HEK293 (cell line): ENCODE measurements around the gene TSTD1.
A peak's percentile ranks its signal among the peaks of the same experiment; 100 is the strongest.

Source experiments
- GLIS1 ChIP-seq: fragments of 450-650 bp; formaldehyde crosslinking; IDR thresholded peaks from 2 replicates; pipeline ENCODE4 v1.5.1; 2016; ENCODE audit warnings: missing biosample characterization, missing genetic modification characterization
- GLIS2 ChIP-seq: fragments of 450-650 bp; formaldehyde crosslinking; IDR thresholded peaks from 2 replicates; pipeline ENCODE4 v1.5.1; 2016; ENCODE audit warnings: missing biosample characterization, missing genetic modification characterization
- IKZF3 ChIP-seq: fragments of 450-650 bp; IDR thresholded peaks from 2 replicates; pipeline ENCODE4 v1.5.0; 2018; ENCODE audit warnings: missing biosample characterization, mild to moderate bottlenecking, missing genetic modification characterization, moderate library complexity
- KLF1 ChIP-seq: fragments of 450-650 bp; formaldehyde crosslinking; IDR thresholded peaks from 2 replicates; pipeline ENCODE4 v1.5.1; 2016; ENCODE audit warnings: missing biosample characterization, missing genetic modification characterization
- KLF10 ChIP-seq: fragments of 450-650 bp; IDR thresholded peaks from 2 replicates; pipeline ENCODE4 v1.5.1; 2018; ENCODE audit warnings: missing biosample characterization, mild to moderate bottlenecking, missing genetic modification characterization
- KLF16 ChIP-seq: fragments of 450-650 bp; formaldehyde crosslinking; IDR thresholded peaks from 2 replicates; pipeline ENCODE4 v1.5.1; 2017; ENCODE audit warnings: missing biosample characterization, missing genetic modification characterization
- KLF8 ChIP-seq: fragments of 450-650 bp; formaldehyde crosslinking; IDR thresholded peaks from 2 replicates; pipeline ENCODE4 v1.5.1; 2016; ENCODE audit warnings: missing biosample characterization, missing genetic modification characterization
- KLF9 ChIP-seq: fragments of 450-650 bp; formaldehyde crosslinking; IDR thresholded peaks from 2 replicates; pipeline ENCODE4 v1.5.1; 2016; ENCODE audit warnings: missing biosample characterization, missing genetic modification characterization, low read depth
- MYNN ChIP-seq: fragments of 450-650 bp; formaldehyde crosslinking; IDR thresholded peaks from 2 replicates; pipeline ENCODE4 v1.5.1; 2016; ENCODE audit warnings: missing biosample characterization, missing genetic modification characterization, borderline replicate concordance
- OVOL3 ChIP-seq: fragments of 450-650 bp; formaldehyde crosslinking; IDR thresholded peaks from 2 replicates; pipeline ENCODE4 v1.5.1; 2016; ENCODE audit warnings: missing biosample characterization, missing genetic modification characterization
- SP2 ChIP-seq: fragments of 450-650 bp; formaldehyde crosslinking; IDR thresholded peaks from 2 replicates; pipeline ENCODE4 v1.5.1; 2016; ENCODE audit warnings: missing biosample characterization, missing genetic modification characterization
- ZFHX2 ChIP-seq: fragments of 450-650 bp; formaldehyde crosslinking; conservative IDR thresholded peaks from 2 replicates; pipeline ENCODE4 v1.5.1; 2016; ENCODE audit warnings: missing biosample characterization, missing genetic modification characterization
- ZNF146 ChIP-seq: fragments of 450-650 bp; formaldehyde crosslinking; IDR thresholded peaks from 2 replicates; pipeline ENCODE4 v1.5.1; 2016; ENCODE audit warnings: missing biosample characterization, missing genetic modification characterization
- ZNF157 ChIP-seq: fragments of 450-650 bp; formaldehyde crosslinking; IDR thresholded peaks from 2 replicates; pipeline ENCODE4 v1.5.1; 2016; ENCODE audit warnings: missing biosample characterization, missing genetic modification characterization
- ZNF248 ChIP-seq: fragments of 450-650 bp; formaldehyde crosslinking; IDR thresholded peaks from 2 replicates; pipeline ENCODE4 v1.5.1; 2017; ENCODE audit warnings: missing biosample characterization, missing genetic modification characterization
- ZNF335 ChIP-seq: fragments of 450-650 bp; formaldehyde crosslinking; conservative IDR thresholded peaks from 2 replicates; pipeline ENCODE4 v1.5.1; 2016; ENCODE audit warnings: missing biosample characterization, missing genetic modification characterization
- ZNF501 ChIP-seq: fragments of 450-650 bp; formaldehyde crosslinking; IDR thresholded peaks from 2 replicates; pipeline ENCODE4 v1.5.1; 2016; ENCODE audit warnings: missing biosample characterization, missing genetic modification characterization
- ZNF600 ChIP-seq: fragments of 450-650 bp; formaldehyde crosslinking; IDR thresholded peaks from 2 replicates; pipeline ENCODE4 v1.5.1; 2016; ENCODE audit warnings: missing biosample characterization, missing genetic modification characterization
- ZNF768 ChIP-seq: fragments of 450-650 bp; formaldehyde crosslinking; IDR thresholded peaks from 2 replicates; pipeline ENCODE4 v1.5.1; 2018; ENCODE audit warnings: missing biosample characterization, mild to moderate bottlenecking, missing genetic modification characterization
- ZXDB ChIP-seq: fragments of 450-650 bp; formaldehyde crosslinking; IDR thresholded peaks from 2 replicates; pipeline ENCODE4 v1.5.1; 2016; ENCODE audit warnings: missing biosample characterization, missing genetic modification characterization
- TF ChIP-seq, protein P1 (sequence below): fragments of 450-650 bp; formaldehyde crosslinking; optimal IDR thresholded peaks from 2 replicates; pipeline ENCODE3; 2016; ENCODE audit warnings: missing biosample characterization, mild to moderate bottlenecking, missing genetic modification characterization
- TF ChIP-seq, protein P2 (sequence below): fragments of 450-650 bp; formaldehyde crosslinking; IDR thresholded peaks from 2 replicates; pipeline ENCODE4 v1.5.1; 2016; ENCODE audit warnings: missing biosample characterization, missing genetic modification characterization
- TF ChIP-seq, protein P3 (sequence below): fragments of 450-650 bp; formaldehyde crosslinking; IDR thresholded peaks from 2 replicates; pipeline ENCODE4 v1.5.1; 2016; ENCODE audit warnings: missing biosample characterization, missing genetic modification characterization
- TF ChIP-seq, protein P4 (sequence below): fragments of 450-650 bp; formaldehyde crosslinking; conservative IDR thresholded peaks from 2 replicates; pipeline ENCODE4 v1.5.1; 2016; ENCODE audit warnings: low read depth, missing biosample characterization, missing genetic modification characterization

The TSTD1 gene

DNA sequence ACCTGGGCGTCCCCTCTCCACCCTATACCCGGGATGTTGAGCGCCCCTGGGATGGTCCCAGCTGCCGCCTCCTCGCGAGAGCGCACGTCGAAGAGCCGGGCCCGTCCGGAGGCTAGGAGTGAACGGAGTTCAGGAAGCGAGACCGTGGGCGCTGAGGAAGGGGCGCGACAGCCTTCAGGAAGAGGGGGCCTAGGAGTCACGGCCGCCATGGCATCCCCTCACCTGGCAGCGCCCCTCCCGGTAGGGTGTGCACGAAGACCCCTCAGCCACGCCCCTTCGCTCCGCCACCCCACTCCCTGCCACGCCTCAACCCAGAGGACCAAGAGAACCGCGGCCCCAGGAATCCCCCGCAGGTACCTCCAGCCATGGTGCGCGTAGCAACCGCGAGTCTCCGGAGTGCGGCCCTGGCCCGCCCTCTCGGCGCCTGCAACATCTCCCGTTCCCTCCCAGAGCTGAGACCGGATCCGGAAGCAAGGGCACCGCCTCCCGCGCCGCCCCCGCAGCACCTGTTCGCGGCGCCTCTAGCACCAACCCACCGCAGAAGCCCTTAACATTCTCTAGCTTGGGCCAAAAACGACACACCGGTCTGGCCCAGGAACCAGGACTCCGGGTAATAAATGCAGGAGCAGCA lies at the start of gene TSTD1 (continued):
- no peak for TF ChIP-seq OVOL3 (tag by site-specific recombination)
- no peak for TF ChIP-seq IKZF3
- TF ChIP-seq ZNF248 (tag by site-specific recombination) = no peak
- peak; percentile 80 for TF ChIP-seq KLF8 (tag by site-specific recombination)
- TF ChIP-seq KLF10 (tag by site-specific recombination) = peak; percentile 33; the same call in 1 of the 2 replicates
- peak; percentile 44; the same call in 1 of the 2 replicates for TF ChIP-seq ZNF600 (tag by site-specific recombination)
- peak; percentile 70 for TF ChIP-seq ZNF335 (tag by site-specific recombination)
- peak; percentile 74; the same call in 1 of the 2 replicates for TF ChIP-seq GLIS2 (tag by site-specific recombination)
- 0 out of 2 replicates have a peak, but pooled peaks have one; percentile 26 for TF ChIP-seq KLF16
- TF ChIP-seq GLIS1 = peak; percentile 64
- TF ChIP-seq ZXDB (tag by site-specific recombination) = peak; percentile 68; the same call in 1 of the 2 replicates
- TF ChIP-seq ZNF157 (tag by site-specific recombination) = no peak
- peak; percentile 72 for TF ChIP-seq KLF1 (tag by site-specific recombination)
- TF ChIP-seq, protein P1, sequence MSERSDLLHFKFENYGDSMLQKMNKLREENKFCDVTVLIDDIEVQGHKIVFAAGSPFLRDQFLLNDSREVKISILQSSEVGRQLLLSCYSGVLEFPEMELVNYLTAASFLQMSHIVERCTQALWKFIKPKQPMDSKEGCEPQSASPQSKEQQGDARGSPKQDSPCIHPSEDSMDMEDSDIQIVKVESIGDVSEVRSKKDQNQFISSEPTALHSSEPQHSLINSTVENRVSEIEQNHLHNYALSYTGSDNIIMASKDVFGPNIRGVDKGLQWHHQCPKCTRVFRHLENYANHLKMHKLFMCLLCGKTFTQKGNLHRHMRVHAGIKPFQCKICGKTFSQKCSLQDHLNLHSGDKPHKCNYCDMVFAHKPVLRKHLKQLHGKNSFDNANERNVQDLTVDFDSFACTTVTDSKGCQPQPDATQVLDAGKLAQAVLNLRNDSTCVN = peak; percentile 48
- peak; percentile 78 for TF ChIP-seq ZFHX2 (tag by site-specific recombination)
- peak; percentile 88 for TF ChIP-seq KLF9 (tag by site-specific recombination)
- TF ChIP-seq, protein P2, sequence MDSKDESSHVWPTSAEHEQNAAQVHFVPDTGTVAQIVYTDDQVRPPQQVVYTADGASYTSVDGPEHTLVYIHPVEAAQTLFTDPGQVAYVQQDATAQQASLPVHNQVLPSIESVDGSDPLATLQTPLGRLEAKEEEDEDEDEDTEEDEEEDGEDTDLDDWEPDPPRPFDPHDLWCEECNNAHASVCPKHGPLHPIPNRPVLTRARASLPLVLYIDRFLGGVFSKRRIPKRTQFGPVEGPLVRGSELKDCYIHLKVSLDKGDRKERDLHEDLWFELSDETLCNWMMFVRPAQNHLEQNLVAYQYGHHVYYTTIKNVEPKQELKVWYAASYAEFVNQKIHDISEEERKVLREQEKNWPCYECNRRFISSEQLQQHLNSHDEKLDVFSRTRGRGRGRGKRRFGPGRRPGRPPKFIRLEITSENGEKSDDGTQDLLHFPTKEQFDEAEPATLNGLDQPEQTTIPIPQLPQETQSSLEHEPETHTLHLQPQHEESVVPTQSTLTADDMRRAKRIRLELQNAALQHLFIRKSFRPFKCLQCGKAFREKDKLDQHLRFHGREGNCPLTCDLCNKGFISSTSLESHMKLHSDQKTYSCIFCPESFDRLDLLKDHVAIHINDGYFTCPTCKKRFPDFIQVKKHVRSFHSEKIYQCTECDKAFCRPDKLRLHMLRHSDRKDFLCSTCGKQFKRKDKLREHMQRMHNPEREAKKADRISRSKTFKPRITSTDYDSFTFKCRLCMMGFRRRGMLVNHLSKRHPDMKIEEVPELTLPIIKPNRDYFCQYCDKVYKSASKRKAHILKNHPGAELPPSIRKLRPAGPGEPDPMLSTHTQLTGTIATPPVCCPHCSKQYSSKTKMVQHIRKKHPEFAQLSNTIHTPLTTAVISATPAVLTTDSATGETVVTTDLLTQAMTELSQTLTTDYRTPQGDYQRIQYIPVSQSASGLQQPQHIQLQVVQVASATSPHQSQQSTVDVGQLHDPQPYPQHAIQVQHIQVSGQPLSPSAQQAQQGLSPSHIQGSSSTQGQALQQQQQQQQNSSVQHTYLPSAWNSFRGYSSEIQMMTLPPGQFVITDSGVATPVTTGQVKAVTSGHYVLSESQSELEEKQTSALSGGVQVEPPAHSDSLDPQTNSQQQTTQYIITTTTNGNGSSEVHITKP (tag by site-specific recombination) = peak; percentile 44; the same call in 1 of the 2 replicates
- TF ChIP-seq, protein P3, sequence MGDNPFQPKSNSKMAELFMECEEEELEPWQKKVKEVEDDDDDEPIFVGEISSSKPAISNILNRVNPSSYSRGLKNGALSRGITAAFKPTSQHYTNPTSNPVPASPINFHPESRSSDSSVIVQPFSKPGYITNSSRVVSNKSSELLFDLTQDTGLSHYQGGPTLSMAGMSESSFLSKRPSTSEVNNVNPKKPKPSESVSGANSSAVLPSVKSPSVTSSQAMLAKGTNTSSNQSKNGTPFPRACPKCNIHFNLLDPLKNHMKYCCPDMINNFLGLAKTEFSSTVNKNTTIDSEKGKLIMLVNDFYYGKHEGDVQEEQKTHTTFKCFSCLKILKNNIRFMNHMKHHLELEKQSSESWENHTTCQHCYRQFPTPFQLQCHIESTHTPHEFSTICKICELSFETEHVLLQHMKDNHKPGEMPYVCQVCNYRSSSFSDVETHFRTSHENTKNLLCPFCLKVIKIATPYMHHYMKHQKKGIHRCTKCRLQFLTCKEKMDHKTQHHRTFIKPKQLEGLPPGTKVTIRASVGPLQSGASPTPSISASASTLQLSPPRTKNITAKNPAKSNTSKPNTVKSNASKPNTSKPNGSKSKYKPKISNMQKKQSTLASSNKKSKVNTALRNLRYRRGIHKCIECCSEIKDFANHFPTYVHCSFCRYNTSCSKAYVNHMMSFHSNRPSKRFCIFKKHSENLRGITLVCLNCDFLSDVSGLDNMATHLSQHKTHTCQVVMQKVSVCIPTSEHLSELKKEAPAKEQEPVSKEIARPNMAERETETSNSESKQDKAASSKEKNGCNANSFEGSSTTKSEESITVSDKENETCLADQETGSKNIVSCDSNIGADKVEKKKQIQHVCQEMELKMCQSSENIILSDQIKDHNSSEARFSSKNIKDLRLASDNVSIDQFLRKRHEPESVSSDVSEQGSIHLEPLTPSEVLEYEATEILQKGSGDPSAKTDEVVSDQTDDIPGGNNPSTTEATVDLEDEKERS (tag by site-specific recombination) = no peak
- TF ChIP-seq ZNF146 = no peak
- peak; percentile 65; the same call in 1 of the 2 replicates for TF ChIP-seq ZNF501
- TF ChIP-seq ZNF768 (tag by site-specific recombination) = no peak
- peak; percentile 89 for TF ChIP-seq SP2 (tag by site-specific recombination)
- TF ChIP-seq, protein P4, sequence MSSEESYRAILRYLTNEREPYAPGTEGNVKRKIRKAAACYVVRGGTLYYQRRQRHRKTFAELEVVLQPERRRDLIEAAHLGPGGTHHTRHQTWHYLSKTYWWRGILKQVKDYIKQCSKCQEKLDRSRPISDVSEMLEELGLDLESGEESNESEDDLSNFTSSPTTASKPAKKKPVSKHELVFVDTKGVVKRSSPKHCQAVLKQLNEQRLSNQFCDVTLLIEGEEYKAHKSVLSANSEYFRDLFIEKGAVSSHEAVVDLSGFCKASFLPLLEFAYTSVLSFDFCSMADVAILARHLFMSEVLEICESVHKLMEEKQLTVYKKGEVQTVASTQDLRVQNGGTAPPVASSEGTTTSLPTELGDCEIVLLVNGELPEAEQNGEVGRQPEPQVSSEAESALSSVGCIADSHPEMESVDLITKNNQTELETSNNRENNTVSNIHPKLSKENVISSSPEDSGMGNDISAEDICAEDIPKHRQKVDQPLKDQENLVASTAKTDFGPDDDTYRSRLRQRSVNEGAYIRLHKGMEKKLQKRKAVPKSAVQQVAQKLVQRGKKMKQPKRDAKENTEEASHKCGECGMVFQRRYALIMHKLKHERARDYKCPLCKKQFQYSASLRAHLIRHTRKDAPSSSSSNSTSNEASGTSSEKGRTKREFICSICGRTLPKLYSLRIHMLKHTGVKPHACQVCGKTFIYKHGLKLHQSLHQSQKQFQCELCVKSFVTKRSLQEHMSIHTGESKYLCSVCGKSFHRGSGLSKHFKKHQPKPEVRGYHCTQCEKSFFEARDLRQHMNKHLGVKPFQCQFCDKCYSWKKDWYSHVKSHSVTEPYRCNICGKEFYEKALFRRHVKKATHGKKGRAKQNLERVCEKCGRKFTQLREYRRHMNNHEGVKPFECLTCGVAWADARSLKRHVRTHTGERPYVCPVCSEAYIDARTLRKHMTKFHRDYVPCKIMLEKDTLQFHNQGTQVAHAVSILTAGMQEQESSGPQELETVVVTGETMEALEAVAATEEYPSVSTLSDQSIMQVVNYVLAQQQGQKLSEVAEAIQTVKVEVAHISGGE = peak; percentile 85
- no peak for TF ChIP-seq MYNN (tag by site-specific recombination)
